ENCODE results near the gene GRIP2. TPM values are rescaled to one million over a fixed set of nuclear protein-coding genes. Genes with fewer than 3 reads are reported as not detected.

The GRIP2 gene
- total RNA-seq, 2 experiments from 2014 or later = not detected

- no peak for DNase-seq
- Mint-ChIP-seq H3K4me3 (no peak overlapping the region), H3K27me3 (no peaks in the 10 kb centered on the region), H3K27ac (no peak overlapping the region), H3K4me1 (no peaks in the 10 kb centered on the region), H3K9me3 (ENCODE audit: low read depth) (no peaks in the 10 kb centered on the region), H3K36me3 (ENCODE audit: low read depth) (peaks cover 39% of the 10 kb centered on the region)
- ChIA-PET CTCF (interaction anchor here (0.6 kb wide), 1 partner anchor 268 kb away, joined by 3 read pairs; no protein-coding TSS in a partner anchor), POLR2A (no interaction called here)
- intact Hi-C loops (cut with DNase I, micrococcal nuclease) = no loop called here
- no peak for ATAC-seq
These were observed 61.1 kb downstream of the GRIP2 start for GRCh38 chr3:14478956-14479550.

GRCh38 chr3:14477311-14477935 lies 62.7 kb downstream of the GRIP2 start:
- ATAC-seq = no peak
- no peaks in the 10 kb centered on the region for H3K9me3 Mint-ChIP-seq (ENCODE audit: low read depth)
- intact Hi-C loops (cut with DNase I, micrococcal nuclease) = no loop called here

GRCh38 chr3:14476583-14477265 lies 63.4 kb downstream of the GRIP2 start:
- ATAC-seq (no peak), DNase-seq (no peak)
- H3K36me3 Mint-ChIP-seq (ENCODE audit: low read depth) = peaks cover 26% of the 10 kb centered on the region
- H3K4me3 Mint-ChIP-seq = no peak overlapping the region
- H3K27ac Mint-ChIP-seq = no peak overlapping the region
- no peaks in the 10 kb centered on the region for H3K9me3 Mint-ChIP-seq (ENCODE audit: low read depth)
- ChIA-PET CTCF (interaction anchor here (0.8 to 0.9 kb wide), 2 partner anchors 9 to 219 kb away, joined by 3 to 4 read pairs; no protein-coding TSS in a partner anchor), POLR2A (no interaction called here)
- intact Hi-C loops (cut with DNase I, micrococcal nuclease) = no loop called here
- peaks cover 5% of the 10 kb centered on the region for H3K4me1 Mint-ChIP-seq
- no peaks in the 10 kb centered on the region for H3K27me3 Mint-ChIP-seq

More at GRCh38 chr3:14477311-14477935, 62.7 kb downstream of the GRIP2 start:
- POLR2A ChIA-PET = no interaction called here
- CTCF ChIA-PET = no interaction called here
- Mint-ChIP-seq H3K36me3 (ENCODE audit: low read depth) (peaks cover 31% of the 10 kb centered on the region), H3K4me3 (no peak overlapping the region), H3K27ac (no peak overlapping the region), H3K4me1 (peaks cover under 1% of the 10 kb centered on the region), H3K27me3 (no peaks in the 10 kb centered on the region)
- DNase-seq = no peak

GRCh38 chr3:14475621-14476020 lies 64.5 kb downstream of the GRIP2 start:
- peaks cover 5% of the 10 kb centered on the region for H3K4me1 Mint-ChIP-seq
- DNase-seq (no peak), ATAC-seq (no peak)
- no peak overlapping the region for H3K27ac Mint-ChIP-seq
- no peaks in the 10 kb centered on the region for H3K9me3 Mint-ChIP-seq (ENCODE audit: low read depth)
- H3K36me3 Mint-ChIP-seq (ENCODE audit: low read depth) = peaks cover 18% of the 10 kb centered on the region
- POLR2A ChIA-PET = no interaction called here
- H3K27me3 Mint-ChIP-seq = no peaks in the 10 kb centered on the region
- CTCF ChIA-PET = interaction anchor here (0.5 to 0.9 kb wide), 3 partner anchors 8 to 448 kb away, joined by 3 to 4 read pairs (median 4); no protein-coding TSS in a partner anchor
- intact Hi-C loops (cut with DNase I, micrococcal nuclease) = no loop called here
- H3K4me3 Mint-ChIP-seq = no peak overlapping the region

GRCh38 chr3:14474363-14475081 lies 65.6 kb downstream of the GRIP2 start:
- no peaks in the 10 kb centered on the region for H3K9me3 Mint-ChIP-seq (ENCODE audit: low read depth)
- intact Hi-C loops (cut with DNase I, micrococcal nuclease) = no loop called here
- no peak overlapping the region for H3K27ac Mint-ChIP-seq
- no peaks in the 10 kb centered on the region for H3K27me3 Mint-ChIP-seq
- peaks cover 5% of the 10 kb centered on the region for H3K4me1 Mint-ChIP-seq
- POLR2A ChIA-PET = no interaction called here
- H3K4me3 Mint-ChIP-seq = no peak overlapping the region
- CTCF ChIA-PET = no interaction called here
- ATAC-seq (no peak), DNase-seq (no peak)
- peaks cover 18% of the 10 kb centered on the region for H3K36me3 Mint-ChIP-seq (ENCODE audit: low read depth)

- intact Hi-C loops (cut with DNase I, micrococcal nuclease) = no loop called here
- peaks cover 5% of the 10 kb centered on the region for H3K4me1 Mint-ChIP-seq
- H3K27ac Mint-ChIP-seq = no peak overlapping the region
- H3K4me3 Mint-ChIP-seq = no peak overlapping the region
- POLR2A ChIA-PET = no interaction called here
- ATAC-seq = no peak
- CTCF ChIA-PET = interaction anchor here (0.7 kb wide), 1 partner anchor 173 kb away, joined by 3 read pairs; no protein-coding TSS in a partner anchor
- DNase-seq = no peak
- no peaks in the 10 kb centered on the region for H3K27me3 Mint-ChIP-seq
- H3K36me3 Mint-ChIP-seq (ENCODE audit: low read depth) = peaks cover 17% of the 10 kb centered on the region
- H3K9me3 Mint-ChIP-seq (ENCODE audit: low read depth) = no peaks in the 10 kb centered on the region
These were observed 66.7 kb downstream of the GRIP2 start for GRCh38 chr3:14473411-14473891.

GRCh38 chr3:14472471-14473351 lies 67.4 kb downstream of the GRIP2 start:
- no peak overlapping the region for H3K27ac Mint-ChIP-seq
- ATAC-seq (peak; percentile 58), DNase-seq (peak; percentile 44)
- H3K9me3 Mint-ChIP-seq (ENCODE audit: low read depth) = no peaks in the 10 kb centered on the region
- peaks cover 5% of the 10 kb centered on the region for H3K4me1 Mint-ChIP-seq
- ChIA-PET POLR2A (no interaction called here), CTCF (interaction anchor here (0.6 to 0.7 kb wide), 2 partner anchors 172 to 181 kb away, joined by 3 read pairs; no protein-coding TSS in a partner anchor)
- no peaks in the 10 kb centered on the region for H3K27me3 Mint-ChIP-seq
- peaks cover 18% of the 10 kb centered on the region for H3K36me3 Mint-ChIP-seq (ENCODE audit: low read depth)
- intact Hi-C loops (cut with DNase I, micrococcal nuclease) = no loop called here
- no peak overlapping the region for H3K4me3 Mint-ChIP-seq

- Mint-ChIP-seq H3K9me3 (ENCODE audit: low read depth) (no peaks in the 10 kb centered on the region), H3K4me1 (peaks cover 5% of the 10 kb centered on the region), H3K36me3 (ENCODE audit: low read depth) (peaks cover 17% of the 10 kb centered on the region), H3K4me3 (no peak overlapping the region), H3K27ac (no peak overlapping the region), H3K27me3 (no peaks in the 10 kb centered on the region)
- intact Hi-C loops (cut with DNase I, micrococcal nuclease) = no loop called here
- no peak for ATAC-seq
- DNase-seq = no peak
- POLR2A ChIA-PET = no interaction called here
- CTCF ChIA-PET = no interaction called here
These were observed 68.5 kb downstream of the GRIP2 start for GRCh38 chr3:14471690-14472089.

GRCh38 chr3:14471016-14471415 lies 69.1 kb downstream of the GRIP2 start:
- Mint-ChIP-seq H3K9me3 (ENCODE audit: low read depth) (no peaks in the 10 kb centered on the region), H3K27ac (no peak overlapping the region), H3K4me3 (no peak overlapping the region), H3K27me3 (no peaks in the 10 kb centered on the region), H3K4me1 (peaks cover 5% of the 10 kb centered on the region), H3K36me3 (ENCODE audit: low read depth) (peaks cover 15% of the 10 kb centered on the region)
- CTCF ChIA-PET = interaction anchor here (0.7 kb wide), 1 partner anchor 62 kb away, joined by 4 read pairs; no protein-coding TSS in a partner anchor
- intact Hi-C loops (cut with DNase I, micrococcal nuclease) = no loop called here
- ATAC-seq (no peak), DNase-seq (no peak)
- POLR2A ChIA-PET = no interaction called here

GRCh38 chr3:14470461-14470860 lies 69.7 kb downstream of the GRIP2 start:
- Mint-ChIP-seq H3K9me3 (ENCODE audit: low read depth) (no peaks in the 10 kb centered on the region), H3K36me3 (ENCODE audit: low read depth) (peaks cover 12% of the 10 kb centered on the region), H3K27me3 (no peaks in the 10 kb centered on the region), H3K4me3 (no peak overlapping the region), H3K4me1 (peaks cover 5% of the 10 kb centered on the region), H3K27ac (no peak overlapping the region)
- no peak for ATAC-seq
- intact Hi-C loops (cut with DNase I, micrococcal nuclease) = no loop called here
- POLR2A ChIA-PET = no interaction called here
- CTCF ChIA-PET = no interaction called here
- DNase-seq = no peak
